ENCODE measurements around the gene NDC1. TPM values are rescaled to one million over a fixed set of nuclear protein-coding genes. Genes with fewer than 3 reads are reported as not detected.

Gene NDC1
- total RNA-seq, 1 donor from 2014 or later: 14.6 TPM

DNA sequence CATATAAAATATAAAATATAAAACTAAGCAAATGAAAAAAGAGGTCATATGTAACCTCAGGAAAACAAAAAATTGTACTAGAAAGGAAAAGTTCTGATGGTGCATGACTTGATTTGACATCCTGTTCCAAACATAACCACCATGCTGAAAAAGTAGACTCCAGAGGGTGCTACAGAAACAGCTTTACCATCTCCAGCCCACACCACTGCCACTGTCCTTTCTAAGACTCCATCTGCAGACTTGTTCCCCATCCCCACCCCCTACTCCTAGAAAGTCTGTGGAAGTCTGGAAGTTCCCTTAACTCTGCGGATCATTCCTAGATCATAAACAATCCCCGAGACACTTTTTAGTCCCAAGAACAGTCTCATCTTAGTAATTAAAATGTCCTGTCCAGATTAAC lies 119.7 kb downstream of the NDC1 start:
- H3K36me3 ChIP-seq (ENCODE audit: control insufficient read depth in 3 of 3, insufficient read depth in 3 of 3, low read length in 3 of 3): no peaks in the 10 kb centered on the region
- H3K27ac ChIP-seq (ENCODE audit: low read depth, low read length): no peak overlapping the region
- H3K9me3 ChIP-seq (ENCODE audit: control insufficient read depth in 3 of 3, low read length in 3 of 3): no peaks in the 10 kb centered on the region
- peaks cover 9 to 28% (median 25%) of the 10 kb centered on the region in 3 donors for H3K27me3 ChIP-seq (ENCODE audit: control insufficient read depth in 3 of 3, insufficient read depth in 3 of 3, low read length in 3 of 3)
- no peak overlapping the region for H3K9ac ChIP-seq (ENCODE audit: low read depth in 1 of 3, low read length in 3 of 3)
- H3K4me3 ChIP-seq (ENCODE audit: low read length in 3 of 3): no peak overlapping the region
- H3K4me1 ChIP-seq (ENCODE audit: control insufficient read depth in 3 of 3, insufficient read depth in 3 of 3, low read length in 3 of 3): no peaks in the 10 kb centered on the region

GRCh38 chr1:53717025-53717804 lies 120.9 kb downstream of the NDC1 start:
- Histone ChIP-seq H3K4me3 (ENCODE audit: low read length in 3 of 3) (no peak overlapping the region), H3K9ac (ENCODE audit: low read depth in 1 of 3, low read length in 3 of 3) (no peak overlapping the region), H3K4me1 (ENCODE audit: control insufficient read depth in 3 of 3, insufficient read depth in 3 of 3, low read length in 3 of 3) (no peaks in the 10 kb centered on the region), H3K27me3 (ENCODE audit: control insufficient read depth in 3 of 3, insufficient read depth in 3 of 3, low read length in 3 of 3) (peaks cover 9 to 28% (median 27%) of the 10 kb centered on the region in 3 donors), H3K36me3 (ENCODE audit: control insufficient read depth in 3 of 3, insufficient read depth in 3 of 3, low read length in 3 of 3) (no peaks in the 10 kb centered on the region), H3K9me3 (ENCODE audit: control insufficient read depth in 3 of 3, low read length in 3 of 3) (no peaks in the 10 kb centered on the region), H3K27ac (ENCODE audit: low read depth, low read length) (no peak overlapping the region)

DNA sequence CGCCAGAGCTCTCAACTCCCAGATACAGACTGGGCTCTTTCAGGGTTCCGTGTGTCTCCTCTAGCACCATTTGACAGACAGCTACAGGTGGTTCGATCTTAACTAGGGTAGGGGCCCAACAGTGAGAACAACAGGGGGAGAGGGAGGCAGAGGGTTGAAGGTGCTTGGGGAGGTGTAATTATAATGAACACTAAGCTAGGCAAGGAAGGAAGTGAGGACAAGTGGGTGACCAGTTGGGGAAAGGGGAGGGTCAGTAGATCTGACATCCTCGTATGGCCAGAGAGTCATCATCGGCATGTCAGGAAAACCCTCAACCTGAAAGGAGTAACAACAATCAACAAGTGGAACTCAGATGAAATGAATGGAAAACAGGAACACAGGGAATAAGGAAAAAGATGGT lies 121.9 kb downstream of the NDC1 start:
- Histone ChIP-seq H3K9me3 (ENCODE audit: control insufficient read depth in 3 of 3, low read length in 3 of 3) (no peaks in the 10 kb centered on the region), H3K27ac (ENCODE audit: low read depth, low read length) (no peak overlapping the region), H3K4me3 (ENCODE audit: low read length in 3 of 3) (no peak overlapping the region), H3K36me3 (ENCODE audit: control insufficient read depth in 3 of 3, insufficient read depth in 3 of 3, low read length in 3 of 3) (no peaks in the 10 kb centered on the region), H3K4me1 (ENCODE audit: control insufficient read depth in 3 of 3, insufficient read depth in 3 of 3, low read length in 3 of 3) (no peaks in the 10 kb centered on the region), H3K27me3 (ENCODE audit: control insufficient read depth in 3 of 3, insufficient read depth in 3 of 3, low read length in 3 of 3) (peaks cover 9 to 28% (median 27%) of the 10 kb centered on the region in 3 donors), H3K9ac (ENCODE audit: low read depth in 1 of 3, low read length in 3 of 3) (no peak overlapping the region)

DNA sequence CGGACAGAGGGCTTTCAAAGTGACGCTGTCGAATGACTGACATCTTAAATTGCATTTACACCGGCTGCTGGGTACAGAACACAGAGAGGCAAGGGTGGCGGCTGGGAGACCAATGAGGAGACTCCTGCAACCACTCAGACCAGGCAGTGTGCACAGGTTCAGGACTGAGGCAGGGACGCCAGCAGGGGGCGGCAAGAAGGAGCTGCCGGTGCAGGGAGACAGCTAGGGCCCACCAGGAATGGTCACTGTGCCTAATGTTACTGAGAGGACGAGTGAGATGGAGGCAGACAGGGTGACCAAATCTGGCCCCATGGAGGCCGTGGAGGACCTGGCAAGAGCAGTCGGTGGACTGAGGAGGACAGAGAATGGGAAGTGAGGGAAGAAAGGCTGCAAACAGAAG lies 122.6 kb downstream of the NDC1 start:
- Histone ChIP-seq H3K27me3 (ENCODE audit: control insufficient read depth in 3 of 3, insufficient read depth in 3 of 3, low read length in 3 of 3) (peaks cover 9 to 28% (median 27%) of the 10 kb centered on the region in 3 donors), H3K36me3 (ENCODE audit: control insufficient read depth in 3 of 3, insufficient read depth in 3 of 3, low read length in 3 of 3) (no peaks in the 10 kb centered on the region), H3K4me1 (ENCODE audit: control insufficient read depth in 3 of 3, insufficient read depth in 3 of 3, low read length in 3 of 3) (no peaks in the 10 kb centered on the region), H3K4me3 (ENCODE audit: low read length in 3 of 3) (no peak overlapping the region), H3K9me3 (ENCODE audit: control insufficient read depth in 3 of 3, low read length in 3 of 3) (no peaks in the 10 kb centered on the region), H3K27ac (ENCODE audit: low read depth, low read length) (no peak overlapping the region), H3K9ac (ENCODE audit: low read depth in 1 of 3, low read length in 3 of 3) (no peak overlapping the region)

Small RNAs within 50 kb of the gene (small RNA-seq; reads per million reads assigned to genes)
- not detected for gene AL049745.1
- not detected for gene RF00418

Other genes starting within 250 kb of the NDC1 start
- not detected for gene GLIS1, start 99.1 kb downstream of the NDC1 start, total RNA-seq
- gene YIPF1, start 51.5 kb upstream of the NDC1 start, total RNA-seq: 14.6 TPM
- gene DIO1, start 55.9 kb upstream of the NDC1 start, total RNA-seq: not detected
- 13.6 TPM for gene IFT25, start 107.4 kb upstream of the NDC1 start, total RNA-seq
- gene LRRC42, start 108.1 kb upstream of the NDC1 start, total RNA-seq: 14.1 TPM
- not detected for gene LDLRAD1, start 179.9 kb upstream of the NDC1 start, total RNA-seq
- gene TMEM59, start 214.9 kb upstream of the NDC1 start, total RNA-seq: 81.4 TPM
- 3.1 TPM for gene TCEANC2, start 215.3 kb upstream of the NDC1 start, total RNA-seq

Data from skeletal muscle tissue (tissue), 5 donors.